Neural cell (in vitro differentiated cells): ENCODE data around the gene GOLM1. TPM values are rescaled to one million over a fixed set of nuclear protein-coding genes. Genes with fewer than 3 reads are reported as not detected.

Experiments
- H2AFZ ChIP-seq: fragments of 200-600, 300-800 bp; sonication (generic), shearing (Covaris generic); 2 replicates; pipeline ENCODE4 v1.6.0; 2014; ENCODE audit warnings: low read depth, mild to moderate bottlenecking, antibody characterized with exemption, low read length, moderate library complexity
- H3F3A ChIP-seq: fragments of 200-600 bp; shearing (Covaris generic); 2 replicates; pipeline ENCODE4 v1.6.1; 2016; ENCODE audit warnings: mild to moderate bottlenecking, moderate library complexity, mixed read lengths, antibody characterized with exemption, low read length; ENCODE audit not compliant: insufficient read depth, poor library complexity, severe bottlenecking
- H3K27ac ChIP-seq: fragments of 200-600, 300-800 bp; sonication (generic), shearing (Covaris generic); 2 replicates; pipeline ENCODE4 v1.5.1; 2014; ENCODE audit warnings: mild to moderate bottlenecking, low read length, moderate library complexity
- H3K27me3 ChIP-seq: fragments of 300-800, 200-600 bp; sonication (generic), shearing (Covaris generic); 2 replicates; pipeline ENCODE4 v1.6.0; 2014; ENCODE audit warnings: mild to moderate bottlenecking, low read depth, low read length, moderate library complexity; ENCODE audit not compliant: insufficient read depth
- H3K36me3 ChIP-seq: fragments of 300-800, 200-600 bp; sonication (generic), shearing (Covaris generic); 2 replicates; pipeline ENCODE4 v1.5.1; 2014; ENCODE audit warnings: mild to moderate bottlenecking, antibody characterized with exemption, low read length, moderate library complexity; ENCODE audit not compliant: insufficient read depth
- H3K4me2 ChIP-seq: fragments of 300-800, 200-600 bp; sonication (generic), shearing (Covaris generic); 2 replicates; pipeline ENCODE4 v1.6.0; 2014; ENCODE audit warnings: mild to moderate bottlenecking, low read length
- H3K4me3 ChIP-seq: fragments of 300-800, 200-600 bp; sonication (generic), shearing (Covaris generic); 2 replicates; pipeline ENCODE4 v1.5.1; 2014; ENCODE audit warnings: mild to moderate bottlenecking, low read length, moderate library complexity
- H3K79me2 ChIP-seq: fragments of 200-600 bp; shearing (Covaris generic); replicated peaks from 2 replicates; pipeline ENCODE4 v1.6.0; 2014; ENCODE audit warnings: mild to moderate bottlenecking, low read length, moderate library complexity; ENCODE audit not compliant: insufficient read depth
- H3K9ac ChIP-seq: fragments of 300-800, 200-600 bp; sonication (generic), shearing (Covaris generic); 2 replicates; pipeline ENCODE4 v1.6.1; 2016; ENCODE audit warnings: mild to moderate bottlenecking, low read length, mixed read lengths
- H3K9me2 ChIP-seq: fragments of 200-600 bp; shearing (Covaris generic); 2 replicates; pipeline ENCODE4 v1.6.1; 2016; ENCODE audit warnings: mild to moderate bottlenecking, low read length, mixed read lengths; ENCODE audit not compliant: insufficient read depth
- H3K9me3 ChIP-seq: fragments of 200-600, 300-800 bp; sonication (generic), shearing (Covaris generic); 2 replicates; pipeline ENCODE4 v1.6.1; 2016; ENCODE audit warnings: mild to moderate bottlenecking, mixed run types, low read length, moderate library complexity, mixed read lengths
- H4K20me1 ChIP-seq: fragments of 200-600 bp; shearing (Covaris generic); 2 replicates; pipeline ENCODE4 v1.6.1; 2016; ENCODE audit warnings: mild to moderate bottlenecking, mixed run types; ENCODE audit not compliant: insufficient read depth
- EP300 ChIP-seq: fragments of 450-650 bp; conservative IDR thresholded peaks from 2 replicates; pipeline ENCODE4 v1.6.1; 2014; ENCODE audit warnings: antibody characterized with exemption, mild to moderate bottlenecking, moderate library complexity; ENCODE audit not compliant: poor library complexity, severe bottlenecking
- EZH2 ChIP-seq: fragments of 200-600, 300-800 bp; shearing (Covaris generic), sonication (generic); IDR thresholded peaks from 2 replicates; pipeline ENCODE4 v1.6.1; 2014; ENCODE audit warnings: antibody characterized with exemption, low read length, borderline replicate concordance, mild to moderate bottlenecking; ENCODE audit not compliant: insufficient read depth, poor library complexity, severe bottlenecking
- MXI1 ChIP-seq: fragments of 450-650 bp; conservative IDR thresholded peaks from 2 replicates; pipeline ENCODE4 v1.6.1; 2014; ENCODE audit warnings: antibody characterized with exemption, mild to moderate bottlenecking; ENCODE audit not compliant: poor library complexity, severe bottlenecking
- POLR2AphosphoS5 ChIP-seq: IDR thresholded peaks from 2 replicates; pipeline ENCODE4 v1.6.1; 2012
- RAD21 ChIP-seq: fragments of 450-650 bp; conservative IDR thresholded peaks from 2 replicates; pipeline ENCODE4 v1.6.1; 2014; ENCODE audit warnings: antibody characterized with exemption, mild to moderate bottlenecking, moderate library complexity
- SMC3 ChIP-seq: fragments of 450-650 bp; conservative IDR thresholded peaks from 2 replicates; pipeline ENCODE4 v1.6.1; 2014; ENCODE audit warnings: antibody characterized with exemption, mild to moderate bottlenecking, moderate library complexity; ENCODE audit not compliant: poor library complexity
- TAF1 ChIP-seq: IDR thresholded peaks from 2 replicates; pipeline ENCODE4 v1.6.1; 2012; ENCODE audit warnings: low read depth
- polyA plus RNA-seq: library from polyadenylated mRNA; depleted of rRNA; stranded (reverse); fragments of >200 nt; gene quantifications from 2 replicates; pipeline ENCODE4 v1.2.3, GENCODE V29; 2014
- TF ChIP-seq, protein P1 (sequence below): IDR thresholded peaks from 2 replicates; pipeline ENCODE4 v1.6.1; 2012; ENCODE audit warnings: borderline replicate concordance
- TF ChIP-seq, protein P2 (sequence below): fragments of 450-650 bp; IDR thresholded peaks from 2 replicates; pipeline ENCODE4 v1.5.1; 2014; ENCODE audit warnings: antibody characterized with exemption, mild to moderate bottlenecking, moderate library complexity; ENCODE audit not compliant: poor library complexity, severe bottlenecking

The GOLM1 gene
- polyA plus RNA-seq, 1 donor from 2014 or later, result 77.4 TPM

DNA sequence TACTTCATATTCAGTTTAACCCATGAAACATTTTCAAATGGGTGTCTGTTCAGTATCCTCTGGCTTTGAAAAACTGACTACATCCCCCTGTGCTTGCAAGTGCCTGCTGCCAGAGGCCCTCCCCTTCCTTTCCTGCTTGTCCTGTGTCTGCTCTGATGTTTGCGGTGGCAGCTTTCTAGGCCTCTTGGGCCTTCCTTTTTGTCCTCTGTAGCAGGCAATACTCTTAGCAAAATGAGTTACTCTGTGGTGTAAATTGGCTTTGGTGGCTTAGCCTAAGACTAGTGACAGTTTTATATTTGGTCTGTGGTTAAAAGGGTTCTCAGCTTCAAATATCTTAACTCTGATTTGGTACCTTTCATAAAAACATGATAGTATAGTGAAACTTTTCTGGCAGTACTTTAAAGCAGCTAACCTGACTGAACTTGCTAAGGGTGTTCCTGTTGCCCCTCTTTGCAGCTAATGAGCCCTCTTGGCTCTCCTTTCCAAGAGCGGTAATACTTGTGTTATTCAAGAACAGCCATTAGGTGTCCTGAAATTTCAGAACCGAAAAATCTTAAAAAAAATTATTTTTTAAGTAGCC, 76.6 kb downstream of the GOLM1 start:
- no peaks in the 10 kb centered on the region for H4K20me1 ChIP-seq
- H3K9me3 ChIP-seq, result no peaks in the 10 kb centered on the region
- H3K27ac ChIP-seq, result no peak overlapping the region
- TF ChIP-seq EZH2, result no peak
- TF ChIP-seq TAF1, result no peak
- no peak for TF ChIP-seq POLR2AphosphoS5
- TF ChIP-seq MXI1, result no peak
- TF ChIP-seq, protein P1, sequence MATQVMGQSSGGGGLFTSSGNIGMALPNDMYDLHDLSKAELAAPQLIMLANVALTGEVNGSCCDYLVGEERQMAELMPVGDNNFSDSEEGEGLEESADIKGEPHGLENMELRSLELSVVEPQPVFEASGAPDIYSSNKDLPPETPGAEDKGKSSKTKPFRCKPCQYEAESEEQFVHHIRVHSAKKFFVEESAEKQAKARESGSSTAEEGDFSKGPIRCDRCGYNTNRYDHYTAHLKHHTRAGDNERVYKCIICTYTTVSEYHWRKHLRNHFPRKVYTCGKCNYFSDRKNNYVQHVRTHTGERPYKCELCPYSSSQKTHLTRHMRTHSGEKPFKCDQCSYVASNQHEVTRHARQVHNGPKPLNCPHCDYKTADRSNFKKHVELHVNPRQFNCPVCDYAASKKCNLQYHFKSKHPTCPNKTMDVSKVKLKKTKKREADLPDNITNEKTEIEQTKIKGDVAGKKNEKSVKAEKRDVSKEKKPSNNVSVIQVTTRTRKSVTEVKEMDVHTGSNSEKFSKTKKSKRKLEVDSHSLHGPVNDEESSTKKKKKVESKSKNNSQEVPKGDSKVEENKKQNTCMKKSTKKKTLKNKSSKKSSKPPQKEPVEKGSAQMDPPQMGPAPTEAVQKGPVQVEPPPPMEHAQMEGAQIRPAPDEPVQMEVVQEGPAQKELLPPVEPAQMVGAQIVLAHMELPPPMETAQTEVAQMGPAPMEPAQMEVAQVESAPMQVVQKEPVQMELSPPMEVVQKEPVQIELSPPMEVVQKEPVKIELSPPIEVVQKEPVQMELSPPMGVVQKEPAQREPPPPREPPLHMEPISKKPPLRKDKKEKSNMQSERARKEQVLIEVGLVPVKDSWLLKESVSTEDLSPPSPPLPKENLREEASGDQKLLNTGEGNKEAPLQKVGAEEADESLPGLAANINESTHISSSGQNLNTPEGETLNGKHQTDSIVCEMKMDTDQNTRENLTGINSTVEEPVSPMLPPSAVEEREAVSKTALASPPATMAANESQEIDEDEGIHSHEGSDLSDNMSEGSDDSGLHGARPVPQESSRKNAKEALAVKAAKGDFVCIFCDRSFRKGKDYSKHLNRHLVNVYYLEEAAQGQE, result no peak
- TF ChIP-seq EP300, result no peak
- TF ChIP-seq SMC3, result no peak
- TF ChIP-seq, protein P2, sequence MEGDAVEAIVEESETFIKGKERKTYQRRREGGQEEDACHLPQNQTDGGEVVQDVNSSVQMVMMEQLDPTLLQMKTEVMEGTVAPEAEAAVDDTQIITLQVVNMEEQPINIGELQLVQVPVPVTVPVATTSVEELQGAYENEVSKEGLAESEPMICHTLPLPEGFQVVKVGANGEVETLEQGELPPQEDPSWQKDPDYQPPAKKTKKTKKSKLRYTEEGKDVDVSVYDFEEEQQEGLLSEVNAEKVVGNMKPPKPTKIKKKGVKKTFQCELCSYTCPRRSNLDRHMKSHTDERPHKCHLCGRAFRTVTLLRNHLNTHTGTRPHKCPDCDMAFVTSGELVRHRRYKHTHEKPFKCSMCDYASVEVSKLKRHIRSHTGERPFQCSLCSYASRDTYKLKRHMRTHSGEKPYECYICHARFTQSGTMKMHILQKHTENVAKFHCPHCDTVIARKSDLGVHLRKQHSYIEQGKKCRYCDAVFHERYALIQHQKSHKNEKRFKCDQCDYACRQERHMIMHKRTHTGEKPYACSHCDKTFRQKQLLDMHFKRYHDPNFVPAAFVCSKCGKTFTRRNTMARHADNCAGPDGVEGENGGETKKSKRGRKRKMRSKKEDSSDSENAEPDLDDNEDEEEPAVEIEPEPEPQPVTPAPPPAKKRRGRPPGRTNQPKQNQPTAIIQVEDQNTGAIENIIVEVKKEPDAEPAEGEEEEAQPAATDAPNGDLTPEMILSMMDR, result no peak
- no peak for TF ChIP-seq RAD21
- no peak overlapping the region for H3K4me3 ChIP-seq
- H3K79me2 ChIP-seq, result no peaks in the 10 kb centered on the region
- no peak overlapping the region for H3K4me2 ChIP-seq
- no peak overlapping the region for H2AFZ ChIP-seq
- no peak overlapping the region for H3K9ac ChIP-seq
- no peaks in the 10 kb centered on the region for H3K9me2 ChIP-seq
- peaks cover 10% of the 10 kb centered on the region for H3K36me3 ChIP-seq
- no peaks in the 10 kb centered on the region for H3F3A ChIP-seq
- no peaks in the 10 kb centered on the region for H3K27me3 ChIP-seq

DNA sequence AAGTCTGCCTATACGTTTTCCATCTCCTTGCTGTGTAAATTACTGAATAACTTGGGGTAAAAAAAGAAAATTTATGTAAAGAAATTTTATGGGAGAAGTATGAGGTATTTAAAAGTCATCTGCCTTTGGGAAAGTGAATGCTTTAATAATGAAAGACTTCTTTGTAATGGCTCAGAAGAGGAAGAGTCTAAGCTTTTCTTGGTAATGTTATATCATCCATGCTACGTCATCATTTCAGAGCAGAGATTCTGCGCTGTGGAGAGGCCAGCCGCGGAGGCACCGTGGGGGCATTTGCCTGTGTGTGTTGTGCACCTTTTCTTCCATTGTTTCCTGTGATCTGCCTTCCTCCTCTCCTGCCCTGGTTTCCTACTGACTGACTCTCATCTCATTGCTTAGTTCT, 78.2 kb downstream of the GOLM1 start:
- peaks cover 10% of the 10 kb centered on the region for H3K36me3 ChIP-seq
- H3K4me2 ChIP-seq, result no peak overlapping the region
- H3K9ac ChIP-seq, result no peak overlapping the region
- no peaks in the 10 kb centered on the region for H3K9me2 ChIP-seq
- H2AFZ ChIP-seq, result no peak overlapping the region
- no peaks in the 10 kb centered on the region for H3F3A ChIP-seq
- no peaks in the 10 kb centered on the region for H3K27me3 ChIP-seq
- no peaks in the 10 kb centered on the region for H3K9me3 ChIP-seq
- no peaks in the 10 kb centered on the region for H4K20me1 ChIP-seq
- H3K4me3 ChIP-seq, result no peak overlapping the region
- no peak overlapping the region for H3K27ac ChIP-seq
- H3K79me2 ChIP-seq, result no peaks in the 10 kb centered on the region
- TF ChIP-seq MXI1, result no peak
- TF ChIP-seq TAF1, result no peak
- no peak for TF ChIP-seq EP300
- TF ChIP-seq SMC3, result no peak
